Smooth muscle cell (in vitro differentiated cells): ENCODE results near the gene SCGB1A1. TPM values are rescaled to one million over a fixed set of nuclear protein-coding genes. Genes with fewer than 3 reads are reported as not detected.

Source experiments
- polyA plus RNA-seq: library from polyadenylated mRNA; unstranded; fragments of >200 nt; fragmentation: Nextera tagmentation; extraction: Ambion mirVana; gene quantifications from 2 replicates; pipeline ENCODE4 v1.2.1, GENCODE V29; 2016
- total RNA-seq: library from RNA; depleted of rRNA; stranded (reverse); fragments of >200 nt; gene quantifications from 2 replicates; pipeline ENCODE4 v1.2.3, GENCODE V29; 2014

SCGB1A1 gene
- total and polyA plus RNA-seq, 2 experiments from 2014 or later, result not detected

Other genes starting within 250 kb of the SCGB1A1 start
- not detected in 2 replicates for gene SCGB1D1, start 228.8 kb upstream of the SCGB1A1 start, total RNA-seq
- not detected in 2 replicates for gene SCGB1D1, start 228.8 kb upstream of the SCGB1A1 start, polyA plus RNA-seq
- gene SCGB2A1, start 210.4 kb upstream of the SCGB1A1 start, total RNA-seq, result not detected in 2 replicates
- gene SCGB2A1, start 210.4 kb upstream of the SCGB1A1 start, polyA plus RNA-seq, result not detected in 2 replicates
- not detected in 2 replicates for gene SCGB1D2, start 176.8 kb upstream of the SCGB1A1 start, total RNA-seq
- gene SCGB1D2, start 176.8 kb upstream of the SCGB1A1 start, polyA plus RNA-seq, result not detected in 2 replicates
- gene SCGB2A2, start 148.9 kb upstream of the SCGB1A1 start, total RNA-seq, result not detected in 2 replicates
- not detected in 2 replicates for gene SCGB2A2, start 148.9 kb upstream of the SCGB1A1 start, polyA plus RNA-seq
- gene SCGB1D4, start 120.0 kb upstream of the SCGB1A1 start, total RNA-seq, result not detected in 2 replicates
- not detected in 2 replicates for gene SCGB1D4, start 120.0 kb upstream of the SCGB1A1 start, polyA plus RNA-seq
- gene ASRGL1, start 81.6 kb upstream of the SCGB1A1 start, total RNA-seq, result 0.22 and 1.4 TPM in 2 replicates
- gene ASRGL1, start 81.6 kb upstream of the SCGB1A1 start, polyA plus RNA-seq, result 0.97 and 2.8 TPM in 2 replicates
- 229 and 240 TPM in 2 replicates for gene AHNAK, start 127.8 kb downstream of the SCGB1A1 start, total RNA-seq
- 27.2 and 58.8 TPM in 2 replicates for gene AHNAK, start 127.8 kb downstream of the SCGB1A1 start, polyA plus RNA-seq
- gene EEF1G, start 154.9 kb downstream of the SCGB1A1 start, total RNA-seq, result 773 and 864 TPM in 2 replicates
- 433 and 463 TPM in 2 replicates for gene EEF1G, start 154.9 kb downstream of the SCGB1A1 start, polyA plus RNA-seq
- gene TUT1, start 172.5 kb downstream of the SCGB1A1 start, total RNA-seq, result 3.0 and 5.5 TPM in 2 replicates
- gene TUT1, start 172.5 kb downstream of the SCGB1A1 start, polyA plus RNA-seq, result 15.9 and 18.6 TPM in 2 replicates
- 57.0 and 65.9 TPM in 2 replicates for gene MTA2, start 182.8 kb downstream of the SCGB1A1 start, total RNA-seq
- 20.5 and 22.7 TPM in 2 replicates for gene MTA2, start 182.8 kb downstream of the SCGB1A1 start, polyA plus RNA-seq
- 20.6 and 35.0 TPM in 2 replicates for gene EML3, start 193.7 kb downstream of the SCGB1A1 start, total RNA-seq
- 36.8 and 47.2 TPM in 2 replicates for gene EML3, start 193.7 kb downstream of the SCGB1A1 start, polyA plus RNA-seq
- gene ROM1, start 194.2 kb downstream of the SCGB1A1 start, total RNA-seq, result 0.63 and 4.0 TPM in 2 replicates
- gene ROM1, start 194.2 kb downstream of the SCGB1A1 start, polyA plus RNA-seq, result 0.91 and 1.4 TPM in 2 replicates
- 19.3 and 20.0 TPM in 2 replicates for gene B3GAT3, start 203.0 kb downstream of the SCGB1A1 start, total RNA-seq
- 66.9 and 73.8 TPM in 2 replicates for gene B3GAT3, start 203.0 kb downstream of the SCGB1A1 start, polyA plus RNA-seq
- 176 and 186 TPM in 2 replicates for gene GANAB, start 227.6 kb downstream of the SCGB1A1 start, total RNA-seq
- gene GANAB, start 227.6 kb downstream of the SCGB1A1 start, polyA plus RNA-seq, result 194 and 225 TPM in 2 replicates
- gene INTS5, start 234.3 kb downstream of the SCGB1A1 start, total RNA-seq, result 7.3 and 8.2 TPM in 2 replicates
- 11.9 and 13.2 TPM in 2 replicates for gene INTS5, start 234.3 kb downstream of the SCGB1A1 start, polyA plus RNA-seq
- 54.4 and 68.4 TPM in 2 replicates for gene C11orf98, start 246.2 kb downstream of the SCGB1A1 start, total RNA-seq
- gene C11orf98, start 246.2 kb downstream of the SCGB1A1 start, polyA plus RNA-seq, result 101 and 114 TPM in 2 replicates
- 1.3 and 4.9 TPM in 2 replicates for gene CSKMT, start 246.3 kb downstream of the SCGB1A1 start, total RNA-seq
- gene CSKMT, start 246.3 kb downstream of the SCGB1A1 start, polyA plus RNA-seq, result 1.4 and 9.8 TPM in 2 replicates